Measurements from ENCODE around the gene TAF9. TPM values are rescaled to one million over a fixed set of nuclear protein-coding genes. Genes with fewer than 3 reads are reported as not detected.
A peak's percentile ranks its signal among the peaks of the same experiment; 100 is the strongest.
"Not testable (repeated sequence)": the region's sequence is repeated elsewhere in the genome, so short reads cannot be mapped to it uniquely, and the experiment has no call there.

TAF9 gene, protein sequence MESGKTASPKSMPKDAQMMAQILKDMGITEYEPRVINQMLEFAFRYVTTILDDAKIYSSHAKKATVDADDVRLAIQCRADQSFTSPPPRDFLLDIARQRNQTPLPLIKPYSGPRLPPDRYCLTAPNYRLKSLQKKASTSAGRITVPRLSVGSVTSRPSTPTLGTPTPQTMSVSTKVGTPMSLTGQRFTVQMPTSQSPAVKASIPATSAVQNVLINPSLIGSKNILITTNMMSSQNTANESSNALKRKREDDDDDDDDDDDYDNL
- 28.1 TPM for total RNA-seq

DNA sequence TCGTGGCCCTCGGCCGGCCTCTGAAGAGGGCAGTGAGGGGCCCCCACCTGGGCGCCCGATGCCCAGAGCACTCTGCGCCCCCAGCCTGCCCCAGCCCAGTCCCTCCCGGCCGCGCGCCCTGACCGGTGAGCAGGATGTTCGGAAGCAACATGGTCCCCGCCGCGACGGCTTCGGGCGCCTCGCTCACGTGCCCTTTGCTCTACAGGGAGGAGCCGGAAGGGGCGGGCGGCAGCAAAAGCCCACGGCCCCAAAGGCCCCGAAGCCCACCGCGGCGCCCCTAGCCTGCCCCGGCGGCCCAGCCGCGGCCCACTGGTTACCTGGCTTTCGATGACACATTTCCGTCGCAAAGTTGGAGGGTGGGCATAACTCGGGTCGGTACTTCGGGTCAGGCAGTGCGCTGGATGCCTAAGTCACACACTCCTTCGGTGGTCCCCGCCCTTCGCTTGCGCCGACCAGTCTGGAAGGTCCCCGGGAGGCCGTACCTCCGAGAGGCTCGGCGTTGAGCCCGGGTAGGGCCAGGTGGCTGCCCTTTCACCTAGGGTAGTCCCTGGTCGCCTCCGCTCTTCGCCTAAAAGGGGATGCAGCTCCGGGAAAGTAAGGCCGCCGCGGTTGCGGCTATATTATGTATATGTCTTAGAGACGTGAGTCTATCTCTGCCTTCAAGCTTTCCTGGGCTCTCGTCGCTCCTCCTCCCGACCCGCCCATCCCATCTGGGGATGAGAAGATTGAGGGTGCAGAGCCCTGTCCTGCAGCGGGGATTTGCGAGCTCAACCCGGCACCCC lies at the start of gene TAF9, which contains the start of the genes AK6 and RAD17:
Gene TAF9, minus strand, starts transcription at position 181 of the 782 bp plus-strand sequence. CDS start 3,783 bp downstream, outside the sequence.
Gene AK6, minus strand, starts transcription at position 181 of the 782 bp plus-strand sequence. Its CDS starts 30 bp downstream, at position 151.
Gene RAD17, plus strand, starts transcription at position 479 of the 782 bp plus-strand sequence. CDS start 2,391 bp downstream, outside the sequence.
- intact Hi-C loops (cut with DNase I), result no loop called here
- ATAC-seq (peak; percentile 99), DNase-seq (ENCODE audit: low spot score) (peak; percentile 95)

DNA sequence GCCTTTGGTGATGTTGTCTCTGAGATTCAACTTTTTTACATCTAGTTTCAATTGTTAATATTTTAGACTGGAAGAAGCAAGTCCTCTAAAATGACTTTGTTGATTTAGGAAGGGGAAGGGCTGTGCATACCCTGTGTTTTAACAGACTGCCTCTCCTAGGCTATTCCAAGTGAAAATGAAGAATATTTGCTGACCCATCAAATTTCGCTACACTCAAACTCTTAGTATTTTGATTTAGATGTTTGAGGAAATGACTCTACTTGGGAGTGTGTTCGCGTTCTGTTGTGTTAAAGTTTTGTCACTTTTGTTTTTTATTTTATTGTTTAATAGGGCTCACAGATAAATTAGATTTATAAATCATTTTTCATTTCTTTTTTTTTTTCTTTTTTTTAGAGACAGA lies 49.2 kb upstream of the TAF9 start:
- intact Hi-C loops (cut with DNase I), result no loop called here
- ATAC-seq (no peak), DNase-seq (ENCODE audit: low spot score) (no peak)

DNA sequence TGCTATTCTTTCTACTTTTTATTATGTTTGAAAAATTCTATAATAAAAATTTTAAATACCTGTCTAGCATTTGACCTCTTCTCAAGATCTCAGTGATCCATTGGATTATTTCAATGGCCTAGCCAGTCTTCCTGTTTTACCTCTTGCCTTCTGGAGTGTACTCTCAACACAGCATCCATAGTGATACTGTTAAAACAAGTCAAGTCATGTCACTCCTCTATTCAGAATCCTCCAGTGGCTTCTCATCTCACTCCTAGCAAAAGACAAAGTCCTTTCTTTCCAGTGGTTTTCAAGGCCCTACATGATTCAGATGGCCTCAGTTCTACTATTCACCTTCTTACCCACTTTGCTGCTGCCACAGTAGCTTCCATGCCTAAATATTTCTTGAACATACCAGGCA lies 47.4 kb upstream of the TAF9 start:
- intact Hi-C loops (cut with DNase I), result no loop called here
- DNase-seq (ENCODE audit: low spot score) (no peak), ATAC-seq (no peak)

DNA sequence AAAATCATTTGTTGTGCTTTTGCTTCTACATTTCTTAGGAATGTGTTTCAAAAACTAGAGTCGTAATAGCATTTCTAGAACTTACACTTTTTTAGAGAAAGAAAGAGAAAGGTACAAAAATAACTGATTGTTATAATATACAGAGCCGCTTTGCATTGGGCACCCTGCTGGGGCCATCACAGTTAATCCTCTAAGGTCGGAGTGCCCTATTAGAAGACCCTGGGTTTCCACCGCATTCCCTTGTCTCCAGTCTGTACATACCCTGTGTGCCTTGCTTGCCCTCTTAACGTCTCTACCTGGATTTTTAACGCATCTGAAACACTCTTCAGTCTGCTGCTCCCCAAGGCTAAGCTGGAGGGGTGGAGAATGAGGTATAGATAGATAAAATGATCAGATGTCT lies 46.9 kb upstream of the TAF9 start:
- intact Hi-C loops (cut with DNase I), result no loop called here
- ATAC-seq (no peak), DNase-seq (ENCODE audit: low spot score) (no peak)

DNA sequence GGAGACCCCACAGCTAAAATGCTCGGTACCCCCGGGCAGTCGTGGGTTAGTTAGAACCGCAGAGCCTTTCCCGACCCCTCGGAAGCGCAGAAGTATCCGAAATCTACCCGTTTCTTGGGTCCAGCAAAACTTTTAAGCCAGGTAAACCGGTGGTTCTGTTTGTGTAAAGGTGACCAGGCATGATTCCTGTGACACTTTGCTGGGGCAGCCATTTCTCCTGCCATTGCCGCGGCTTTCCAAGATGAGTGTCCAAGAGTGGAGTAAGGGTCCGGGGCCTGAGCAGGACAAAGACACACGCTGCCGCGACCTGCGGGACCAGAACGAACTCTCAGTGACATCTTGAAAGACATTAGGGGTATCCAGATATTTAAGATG lies 46.3 kb upstream of the TAF9 start:
- DNase-seq (ENCODE audit: low spot score), result no peak
- intact Hi-C loops (cut with DNase I), result no loop called here
- peak; percentile 25 for ATAC-seq

DNA sequence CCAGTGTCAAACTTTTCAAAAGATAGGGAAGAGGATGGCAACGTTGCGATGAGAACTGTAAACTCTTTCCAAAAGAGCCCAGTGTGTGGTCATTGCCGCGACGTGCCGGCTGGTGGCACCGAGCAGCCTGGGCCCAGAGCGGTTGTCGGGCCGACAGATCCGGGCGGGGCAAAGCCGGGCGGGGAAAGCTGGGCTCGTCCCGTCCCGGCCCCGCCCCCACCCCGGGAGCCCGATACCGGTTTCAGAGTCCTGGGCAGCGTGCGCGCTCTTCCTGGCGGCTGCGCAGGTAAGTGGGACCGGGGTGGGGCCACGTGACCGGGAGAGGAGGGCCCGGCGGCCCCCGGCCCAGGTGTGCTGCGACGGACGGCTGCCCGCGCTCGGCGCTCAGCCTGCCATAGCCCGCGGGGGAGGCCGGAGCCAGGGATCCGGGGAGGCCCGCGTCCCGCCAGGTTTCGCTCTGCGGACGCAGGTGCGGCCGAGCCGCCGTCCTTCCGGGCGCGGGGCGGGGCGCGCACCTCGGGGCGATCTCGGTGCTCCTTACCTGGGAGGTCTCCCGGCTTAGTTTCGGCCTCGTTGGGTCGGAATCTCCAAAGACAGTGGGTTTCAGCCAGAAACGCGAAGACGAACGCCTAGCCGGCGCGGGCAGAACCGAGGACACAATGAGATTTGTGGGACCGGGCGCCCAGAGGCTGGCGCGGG lies 45.7 kb upstream of the TAF9 start, which contains the start of gene MARVELD2:
Gene MARVELD2, plus strand, starts transcription at position 232 of the 699 bp plus-strand sequence. CDS start 4,270 bp downstream, outside the sequence.
- peak; percentile 95 for ATAC-seq
- DNase-seq (ENCODE audit: low spot score), result peak; percentile 75
- intact Hi-C loops (cut with DNase I), result no loop called here

DNA sequence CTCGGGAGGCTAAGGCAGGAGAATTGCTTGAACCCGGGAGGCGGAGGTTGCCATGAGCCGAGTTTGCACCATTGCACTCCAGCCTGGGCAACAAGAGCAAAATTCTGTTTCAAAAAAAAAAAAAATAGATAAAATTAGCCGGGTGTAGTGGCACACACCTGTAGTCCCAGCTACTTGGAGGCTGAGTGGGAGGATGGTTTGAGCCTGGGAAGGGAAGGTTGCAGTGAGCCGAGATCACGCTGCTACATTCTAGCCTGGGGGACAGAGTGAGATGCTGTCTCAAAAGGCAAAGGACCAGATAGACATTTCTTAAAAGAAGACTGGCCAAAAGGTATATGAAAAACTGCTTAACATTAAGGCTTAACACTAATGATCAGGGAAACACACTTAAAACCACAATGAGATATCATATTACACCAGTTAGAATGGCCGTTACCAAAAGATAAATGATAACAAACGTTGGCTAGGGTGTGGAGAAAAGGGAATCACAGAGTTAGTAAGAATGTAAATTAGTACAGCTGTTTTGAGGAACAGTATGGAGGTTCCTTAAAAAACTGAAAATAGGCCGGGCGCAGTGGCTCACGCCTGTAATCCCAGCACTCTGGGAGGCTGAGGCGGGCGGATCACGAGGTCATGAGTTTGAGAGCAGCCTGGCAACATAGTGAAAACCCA lies 35.5 kb upstream of the TAF9 start:
- intact Hi-C loops (cut with DNase I), result no loop called here
- DNase-seq (ENCODE audit: low spot score), result no peak
- no peak for ATAC-seq

DNA sequence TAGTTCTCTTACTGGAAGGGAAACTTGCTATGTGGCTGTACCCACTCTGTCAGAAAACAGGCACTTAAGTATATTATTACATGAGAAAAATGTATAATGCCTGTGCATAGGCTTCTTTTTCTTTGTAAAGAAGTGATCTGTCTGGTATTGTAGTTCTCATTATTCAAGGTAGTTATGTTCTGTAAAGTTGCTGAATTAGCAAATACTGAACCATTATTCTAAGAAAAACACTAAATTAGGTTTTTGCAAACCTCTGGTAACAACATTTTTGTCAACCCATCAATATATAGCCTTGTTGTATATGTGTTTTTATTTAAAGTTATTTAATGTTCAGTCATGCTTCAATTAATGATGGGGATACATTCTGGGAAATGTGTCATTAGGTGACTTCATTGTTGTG lies 9.1 kb upstream of the TAF9 start:
- intact Hi-C loops (cut with DNase I), result no loop called here

DNA sequence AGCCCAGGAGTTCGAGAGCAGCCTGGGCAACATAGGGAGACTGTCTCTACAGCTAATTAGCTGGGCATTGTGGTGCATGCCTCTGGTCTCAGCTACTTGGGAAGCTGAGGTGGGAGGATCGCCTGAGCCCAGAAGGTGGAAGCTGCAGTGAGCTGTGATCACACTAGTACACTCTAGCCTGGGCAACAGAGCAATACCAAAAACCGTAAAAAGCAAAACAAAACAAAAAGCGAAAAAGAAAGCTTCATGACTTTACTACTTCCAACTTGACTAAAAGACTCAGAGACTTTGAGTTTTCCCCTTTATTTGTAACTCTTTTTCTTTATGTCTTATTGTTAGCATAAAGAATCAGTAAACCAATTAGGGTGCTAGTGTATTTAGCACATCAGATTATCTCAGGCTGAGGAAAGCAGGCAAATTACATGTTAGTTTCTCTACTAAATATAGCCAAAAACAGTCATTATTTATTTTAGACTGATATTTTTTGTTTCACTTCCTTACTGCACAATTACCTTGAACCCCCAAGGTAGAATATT lies 5.7 kb upstream of the TAF9 start:
- intact Hi-C loops (cut with DNase I), result no loop called here
- no peak for ATAC-seq

More for the DNA sequence above, 9.1 kb upstream of the TAF9 start:
- no peak for DNase-seq (ENCODE audit: low spot score)
- ATAC-seq, result no peak

DNA sequence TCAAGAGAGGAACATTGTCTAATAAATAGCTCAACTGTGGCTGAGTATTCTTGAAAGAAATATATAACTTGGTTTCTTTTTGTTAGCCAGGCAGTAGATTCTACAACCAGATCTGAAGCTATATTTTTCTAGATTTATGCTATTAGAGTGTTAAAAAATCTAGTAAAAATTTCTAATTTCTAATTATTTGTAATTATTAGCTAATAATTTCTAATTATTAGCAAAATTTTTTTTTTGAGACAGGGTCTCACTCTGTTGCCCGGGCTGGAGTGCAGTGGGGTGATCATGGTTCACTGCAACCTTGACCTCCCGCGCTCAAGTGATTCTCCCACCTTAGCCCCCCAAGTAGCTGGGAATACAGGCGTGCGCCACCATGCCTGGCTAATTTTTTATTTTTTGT lies 3.1 kb upstream of the TAF9 start:
- no peak for ATAC-seq
- DNase-seq (ENCODE audit: low spot score), result no peak
- intact Hi-C loops (cut with DNase I), result no loop called here

More for the DNA sequence above, 5.7 kb upstream of the TAF9 start:
- DNase-seq (ENCODE audit: low spot score), result no peak

DNA sequence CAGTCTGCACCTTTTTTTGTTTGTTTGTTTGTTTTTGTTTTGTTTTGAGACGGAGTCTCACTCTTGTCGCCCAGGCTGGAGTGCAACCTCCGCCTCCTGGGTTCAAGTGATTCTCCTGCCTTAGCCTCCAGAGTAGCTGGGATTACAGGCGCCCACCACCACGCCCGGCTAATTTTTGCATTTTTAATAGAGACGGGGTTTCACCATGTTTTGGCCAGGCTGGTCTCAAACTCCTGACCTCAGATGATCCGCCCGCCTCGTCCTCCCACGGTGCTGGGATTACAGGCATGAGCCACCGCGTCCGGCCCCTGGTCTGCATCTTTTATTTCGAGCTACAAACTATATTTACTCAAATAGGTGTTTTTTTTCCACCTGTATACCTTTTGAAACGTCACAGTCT lies 1.0 kb upstream of the TAF9 start:
- ATAC-seq; DNase-seq (ENCODE audit: low spot score); intact Hi-C loops (cut with DNase I): not testable (repeated sequence)

DNA sequence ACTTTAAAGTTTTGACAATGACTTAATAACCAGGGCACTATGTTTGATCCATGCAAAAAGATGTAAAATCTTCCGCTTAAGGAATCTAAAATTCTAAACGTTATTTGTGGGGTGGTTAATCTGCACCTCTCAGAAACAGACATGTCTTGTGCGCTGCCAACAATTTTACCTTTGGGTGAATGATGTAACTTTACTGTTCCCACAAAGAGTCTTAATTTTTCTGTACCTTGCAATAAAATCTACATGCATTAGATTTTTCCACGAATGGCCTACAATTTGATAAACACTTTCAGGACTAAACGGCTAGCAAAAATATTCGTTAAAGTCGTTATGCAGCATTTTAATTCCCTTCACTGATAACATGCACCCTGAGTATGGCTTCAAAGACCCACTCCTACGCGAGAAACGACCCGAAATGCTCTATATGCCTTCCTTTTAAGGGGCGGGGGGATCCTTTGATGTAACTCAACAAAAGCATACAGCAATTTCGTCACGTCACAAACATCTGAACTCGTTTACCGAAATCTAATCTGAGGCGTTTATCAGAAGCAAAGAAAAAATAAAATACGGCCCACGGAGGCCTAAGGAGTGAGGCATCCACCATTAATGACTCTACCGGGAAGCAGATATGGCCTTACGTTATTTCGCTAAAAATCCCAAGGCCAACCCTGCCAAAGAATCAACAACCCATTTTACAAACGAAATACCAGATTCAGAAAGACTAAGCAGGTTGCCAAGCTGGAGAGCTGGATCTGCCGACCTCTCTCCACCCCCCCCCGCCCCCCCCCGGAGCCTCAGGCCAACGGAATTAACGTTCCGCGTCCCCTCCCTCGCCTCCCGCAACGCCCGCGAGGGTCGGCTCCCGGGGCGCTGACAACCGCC lies 621 bp downstream of the TAF9 start:
- intact Hi-C loops (cut with DNase I), result no loop called here

DNA sequence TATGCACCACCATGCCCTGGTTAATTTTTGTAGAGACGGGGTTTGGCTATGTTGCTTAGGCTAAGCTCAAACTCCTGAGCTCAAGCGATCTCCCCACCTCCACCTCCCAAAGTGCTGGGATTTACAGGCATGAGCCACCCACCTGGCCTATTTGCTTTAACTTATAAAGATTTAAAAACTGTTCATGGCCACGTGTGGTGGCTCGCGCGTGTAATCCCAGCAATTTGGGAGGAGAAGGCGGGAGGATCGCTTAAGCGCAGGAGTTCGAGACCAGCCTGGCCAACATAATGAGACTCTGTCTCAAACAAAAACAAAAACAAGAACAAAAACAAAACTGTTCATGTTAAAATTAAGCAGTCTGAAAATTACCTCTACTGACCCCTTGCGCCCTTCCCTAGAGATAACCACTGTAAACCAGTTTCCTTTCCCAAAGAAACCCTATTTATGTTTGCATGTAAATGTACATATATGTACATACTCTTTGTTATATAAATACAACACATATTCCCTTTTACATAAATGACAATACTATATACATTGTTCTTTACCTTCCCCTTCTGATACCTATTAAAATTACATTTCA lies 1.5 kb downstream of the TAF9 start:
- ATAC-seq (no peak), DNase-seq (ENCODE audit: low spot score) (no peak)
- intact Hi-C loops (cut with DNase I), result no loop called here

More for the DNA sequence above, 621 bp downstream of the TAF9 start:
- DNase-seq (ENCODE audit: low spot score) (no peak), ATAC-seq (no peak)

DNA sequence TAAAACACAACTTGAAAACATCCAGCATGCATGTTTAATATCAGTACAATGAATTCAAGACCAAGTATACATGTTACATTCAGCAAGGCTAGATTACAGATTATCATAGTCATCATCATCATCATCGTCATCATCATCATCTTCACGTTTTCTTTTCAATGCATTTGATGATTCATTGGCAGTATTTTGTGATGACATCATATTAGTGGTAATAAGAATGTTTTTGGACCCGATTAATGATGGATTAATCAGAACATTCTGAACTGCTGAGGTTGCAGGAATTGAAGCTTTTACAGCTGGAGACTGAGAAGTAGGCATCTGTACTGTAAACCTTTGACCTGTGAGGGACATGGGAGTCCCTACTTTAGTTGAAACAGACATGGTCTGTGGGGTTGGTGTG lies 4.5 kb downstream of the TAF9 start:
- no peak for DNase-seq (ENCODE audit: low spot score)
- no peak for ATAC-seq
- intact Hi-C loops (cut with DNase I), result no loop called here

DNA sequence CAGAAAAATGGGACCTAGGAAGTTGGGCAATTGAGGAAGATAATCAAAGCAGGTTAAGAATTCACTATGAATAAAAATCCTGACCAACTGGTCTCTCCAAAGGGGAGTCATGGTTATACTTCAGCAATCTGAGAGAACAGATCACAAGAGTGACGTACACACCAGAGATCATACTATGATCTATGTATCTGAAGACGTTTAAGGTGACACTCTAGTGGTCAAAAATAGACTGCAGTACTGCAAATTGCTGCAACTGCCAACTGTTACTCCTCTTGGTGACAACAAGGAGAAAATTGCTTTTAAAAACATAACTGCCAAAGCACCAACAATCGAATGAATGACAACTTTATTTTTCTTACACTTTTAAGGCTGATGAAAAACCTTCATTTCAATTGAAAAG lies 4.9 kb downstream of the TAF9 start:
- ATAC-seq, result no peak
- DNase-seq (ENCODE audit: low spot score), result no peak
- intact Hi-C loops (cut with DNase I), result no loop called here

DNA sequence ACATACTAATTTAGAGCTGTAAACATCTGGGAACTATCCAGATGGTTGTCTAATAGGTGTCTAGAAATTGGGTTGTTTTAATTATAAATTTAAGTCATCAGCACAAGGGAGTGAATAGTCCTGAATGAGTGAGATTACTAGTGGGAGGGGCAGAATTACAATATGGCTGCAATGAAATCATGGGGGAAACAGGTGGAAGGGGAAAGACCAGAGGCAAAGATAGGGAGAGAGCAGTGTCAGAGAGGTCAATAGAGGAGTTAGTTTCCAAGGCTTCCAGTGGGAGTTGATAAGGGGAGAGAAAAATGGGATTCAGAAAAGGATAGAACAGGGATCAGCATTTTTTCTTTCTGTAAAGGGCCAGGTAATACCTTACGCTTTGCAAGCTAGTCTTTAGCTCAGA lies 8.9 kb downstream of the TAF9 start:
- ATAC-seq (no peak), DNase-seq (ENCODE audit: low spot score) (no peak)
- intact Hi-C loops (cut with DNase I), result no loop called here

DNA sequence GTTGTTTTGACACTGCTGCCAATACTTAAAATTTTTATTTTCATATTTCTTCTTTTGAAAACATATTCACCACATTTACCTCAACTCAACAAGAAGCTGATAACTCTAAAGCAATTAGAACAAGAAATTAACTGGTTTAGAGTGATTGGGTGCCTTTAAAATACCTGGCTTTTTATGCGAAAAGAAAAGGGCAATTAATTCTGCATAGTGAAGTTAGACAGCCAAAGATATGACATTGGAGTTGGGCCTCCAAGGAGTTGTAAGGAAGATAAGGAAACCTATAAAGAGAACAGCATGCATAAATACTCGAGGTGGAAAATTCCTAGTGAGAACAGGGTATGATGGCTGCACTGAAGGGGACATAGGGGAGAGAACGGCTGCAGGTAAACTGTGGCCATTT lies 9.6 kb downstream of the TAF9 start:
- intact Hi-C loops (cut with DNase I), result no loop called here
- no peak for DNase-seq (ENCODE audit: low spot score)
- ATAC-seq, result no peak

DNA sequence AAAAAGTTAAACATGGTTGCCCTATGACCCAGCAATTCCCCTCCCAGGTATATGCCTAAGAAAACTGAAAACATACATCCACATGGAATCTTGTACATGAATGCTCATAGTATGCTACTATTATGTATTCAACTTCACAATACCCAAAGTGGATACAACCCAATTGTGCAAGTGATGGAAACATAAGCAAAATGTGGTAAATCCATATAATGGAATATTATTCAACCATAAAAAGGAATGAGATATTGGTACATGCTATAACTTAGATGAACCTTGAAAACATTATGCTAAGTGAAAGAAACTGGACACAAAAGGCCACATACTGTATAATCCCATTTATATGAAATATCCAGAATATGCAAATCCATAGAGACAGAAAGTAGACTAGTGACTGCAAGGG lies 18.7 kb downstream of the TAF9 start:
- intact Hi-C loops (cut with DNase I), result no loop called here
- ATAC-seq, result no peak
- DNase-seq (ENCODE audit: low spot score), result no peak

Measured in sciatic nerve (tissue), 2 donors.